ENCODE measurements around the gene RGS1. TPM values are rescaled to one million over a fixed set of nuclear protein-coding genes. Genes with fewer than 3 reads are reported as not detected.

Gene RGS1
- total and polyA plus RNA-seq, 2 of the 8 experiments (the other 6 are each of a cell fraction or from before 2014, with no cell fraction given) = not detected

- no peak overlapping the region for H3K27ac ChIP-seq (ENCODE audit: low read depth, low read length)
- H3K4me3 ChIP-seq (ENCODE audit: extremely low read depth in 1 of 4, insufficient read depth in 2 of 4, low read depth in 3 of 4, low read length in 4 of 4) = no peak overlapping the region
- H2BK15ac ChIP-seq (ENCODE audit: low read length) = no peak overlapping the region
- H2BK20ac ChIP-seq (ENCODE audit: low read length) = no peak overlapping the region
- no peak overlapping the region for H2BK12ac ChIP-seq (ENCODE audit: low read depth, low read length)
- no peaks in the 10 kb centered on the region for H3K79me1 ChIP-seq (ENCODE audit: low read depth, low read length)
- H3K18ac ChIP-seq (ENCODE audit: extremely low read depth, low read length) = no peak overlapping the region
- no peaks in the 10 kb centered on the region for H3K23me2 ChIP-seq (ENCODE audit: low read depth, low read length)
- H2BK120ac ChIP-seq (replicated peaks; ENCODE audit: low read depth, low read length) = no peak overlapping the region
- H4K91ac ChIP-seq (replicated peaks; ENCODE audit: insufficient read length, low read length) = no peak overlapping the region
- no peaks in the 10 kb centered on the region for H3K79me2 ChIP-seq (ENCODE audit: control insufficient read depth in 1 of 2, insufficient read depth in 2 of 2, low read length in 2 of 2)
- DNase-seq (ENCODE audit: low read depth in 1 of 2, low spot score in 2 of 2) (no peak), FAIRE-seq (no peak)
- H3K9me3 ChIP-seq (ENCODE audit: insufficient read depth in 2 of 2, low read depth in 1 of 2, low read length in 1 of 2) = no peaks in the 10 kb centered on the region
- H3K4ac ChIP-seq (replicated peaks; ENCODE audit: insufficient read length, low read depth, low read length) = no peak overlapping the region
- H3K27me3 ChIP-seq (replicated peaks in 1 of 4; ENCODE audit: control insufficient read depth in 3 of 4, extremely low read depth in 1 of 4, insufficient read depth in 3 of 4, low read length in 3 of 4) = no peaks in the 10 kb centered on the region
- 93% methylated on average over 4 of the region's 4 CpGs; no CpG with 5 or more reads in 1 of the 2 experiments for WGBS, 2 experiments (ENCODE audit: extremely low coverage in 1 of 2, insufficient coverage in 1 of 2, insufficient read length in 1 of 2, insufficient replicate concordance in 2 of 2, low coverage in 1 of 2, low lambda C conversion rate in 2 of 2, missing lambda C conversion rate in 1 of 2)
- no peaks in the 10 kb centered on the region; a peak in 1 of 7 replicates for H3K4me1 ChIP-seq (replicated peaks in 1 of 4; ENCODE audit: control insufficient read depth in 3 of 4, insufficient read depth in 4 of 4, low read length in 3 of 4)
- CTCF ChIA-PET (ENCODE audit: partially characterized antibody) = interaction anchor here (0.6 to 10.8 kb wide), 8 partner anchors 8 to 106 kb away, joined by 3 to 83 read pairs (median 6); no protein-coding TSS in a partner anchor
- no peak overlapping the region for H2BK5ac ChIP-seq (ENCODE audit: low read depth, low read length)
- no peak overlapping the region for H3K56ac ChIP-seq (replicated peaks; ENCODE audit: insufficient read length, low read depth, low read length)
- H3K23ac ChIP-seq (ENCODE audit: insufficient read length) = no peak overlapping the region
- no peaks in the 10 kb centered on the region for H4K20me1 ChIP-seq (replicated peaks in 1 of 2; ENCODE audit: control insufficient read depth in 1 of 2, insufficient read depth in 2 of 2, low read length in 2 of 2)
- H3K9ac ChIP-seq (replicated peaks in 1 of 4; ENCODE audit: extremely low read depth in 1 of 4, low read depth in 3 of 4, low read length in 3 of 4) = no peak overlapping the region
- no peak overlapping the region for H3K14ac ChIP-seq (ENCODE audit: insufficient read length)
- no peak overlapping the region for H2AFZ ChIP-seq (ENCODE audit: low read length)
- H3K36me3 ChIP-seq (ENCODE audit: control insufficient read depth in 2 of 4, insufficient read depth in 4 of 4, low read length in 3 of 4) = no peaks in the 10 kb centered on the region
- H2AK5ac ChIP-seq (ENCODE audit: low read depth, low read length) = no peak overlapping the region
- no peak overlapping the region for H4K8ac ChIP-seq (ENCODE audit: extremely low read depth, insufficient read depth, low read length)
- POLR2A ChIA-PET (ENCODE audit: partially characterized antibody) = no interaction called here
- H3K4me2 ChIP-seq (ENCODE audit: insufficient read depth in 1 of 2, low read depth in 2 of 2, low read length in 2 of 2) = no peak overlapping the region
- no peak overlapping the region for H4K5ac ChIP-seq (ENCODE audit: insufficient read length, low read depth, low read length)
- TF ChIP-seq KDM4A (IDR thresholded peaks at IDR 0.05; ENCODE audit: low read depth, low read length, severe bottlenecking) = no peak
- TF ChIP-seq GTF2F1 (IDR thresholded peaks at IDR 0.05; ENCODE audit: borderline replicate concordance, low read depth, low read length) = no peak
- no peak for TF ChIP-seq BRCA1 (IDR thresholded peaks at IDR 0.05; ENCODE audit: low read depth, low read length)
- TF ChIP-seq CTCF (IDR thresholded peaks at IDR 0.05; ENCODE audit: control extremely low read depth in 1 of 3, insufficient read depth in 1 of 3, low read depth in 1 of 3, low read length in 3 of 3) = no peak
- TF ChIP-seq SIRT6 (IDR thresholded peaks at IDR 0.05; ENCODE audit: low read length) = no peak
- no peak for TF ChIP-seq SIN3A (conservative IDR thresholded peaks at IDR 0.05 in 1 of 2, IDR thresholded peaks at IDR 0.05 in 1 of 2; ENCODE audit: low read depth in 1 of 2, low read length in 2 of 2)
- TF ChIP-seq EZH2 (IDR thresholded peaks at IDR 0.05; ENCODE audit: low read depth, low read length, severe bottlenecking) = no peak
- no peak for TF ChIP-seq JUN (IDR thresholded peaks at IDR 0.05; ENCODE audit: low read depth, low read length)
- TF ChIP-seq EP300 (IDR thresholded peaks at IDR 0.05; ENCODE audit: borderline replicate concordance in 1 of 2, low read depth in 2 of 2, low read length in 2 of 2) = no peak
Observed at GRCh38 chr1:192581131-192581927, 5.8 kb downstream of the RGS1 start.
